Ishikawa (cell line): ENCODE measurements around the gene PXT1.

Experiments used
- CEBPB ChIP-seq: IDR thresholded peaks from 2 replicates; pipeline ENCODE4 v1.6.1; 2012
- CREB1 ChIP-seq: IDR thresholded peaks from 2 replicates; pipeline ENCODE4 v1.6.1; 2012; ENCODE audit warnings: low read depth
- EGR1 ChIP-seq: IDR thresholded peaks from 2 replicates; pipeline ENCODE4 v1.6.1; 2012
- EP300 ChIP-seq: IDR thresholded peaks from 2 replicates; pipeline ENCODE4 v1.6.1; 2012; ENCODE audit warnings: borderline replicate concordance
- FOXM1 ChIP-seq: IDR thresholded peaks from 2 replicates; pipeline ENCODE4 v1.6.1; 2012; ENCODE audit warnings: low read depth, borderline replicate concordance
- RAD21 ChIP-seq: IDR thresholded peaks from 2 replicates; pipeline ENCODE4 v1.6.1; 2012; ENCODE audit warnings: low read depth
- TAF1 ChIP-seq: IDR thresholded peaks from 2 replicates; pipeline ENCODE4 v1.6.1; 2012; ENCODE audit warnings: low read depth, mild to moderate bottlenecking
- TCF12 ChIP-seq: IDR thresholded peaks from 2 replicates; pipeline ENCODE4 v1.6.1; 2012; ENCODE audit warnings: low read depth
- TEAD4 ChIP-seq: IDR thresholded peaks from 2 replicates; pipeline ENCODE4 v1.6.1; 2012
- YY1 ChIP-seq: IDR thresholded peaks from 2 replicates; pipeline ENCODE4 v1.6.1; 2012; ENCODE audit warnings: low read depth
- TF ChIP-seq, protein P1 (sequence below): IDR thresholded peaks from 2 replicates; pipeline ENCODE4 v1.6.1; 2012
- TF ChIP-seq, protein P2 (sequence below): IDR thresholded peaks from 2 replicates; pipeline ENCODE4 v1.6.1; 2012; ENCODE audit warnings: low read depth, mild to moderate bottlenecking
- TF ChIP-seq, protein P3 (sequence below): IDR thresholded peaks from 2 replicates; pipeline ENCODE4 v1.6.1; 2012

DNA sequence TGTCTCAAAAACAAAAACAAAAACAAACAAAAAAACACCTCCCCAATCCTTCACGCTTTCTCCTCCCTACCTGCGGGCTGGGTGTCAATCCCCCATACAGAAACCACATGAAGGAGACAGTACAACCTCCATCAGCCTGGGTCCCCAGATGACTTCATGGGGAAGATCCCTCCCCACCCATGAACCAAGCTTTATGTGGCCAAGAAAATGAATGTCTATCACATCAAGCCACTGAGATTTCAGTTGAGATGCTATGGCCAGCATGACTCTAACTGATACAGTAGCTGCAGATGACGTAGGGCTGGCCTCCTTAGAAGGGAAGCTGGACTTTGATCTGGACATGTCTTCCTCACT lies 84.8 kb downstream of the PXT1 start:
- TF ChIP-seq RAD21 (no peak), FOXM1 (no peak), EP300 (no peak), TAF1 (no peak), CREB1 (no peak), TCF12 (no peak), CEBPB (no peak), EGR1 (no peak), TEAD4 (no peak), YY1 (no peak)
- TF ChIP-seq, protein P1, sequence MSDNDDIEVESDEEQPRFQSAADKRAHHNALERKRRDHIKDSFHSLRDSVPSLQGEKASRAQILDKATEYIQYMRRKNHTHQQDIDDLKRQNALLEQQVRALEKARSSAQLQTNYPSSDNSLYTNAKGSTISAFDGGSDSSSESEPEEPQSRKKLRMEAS: no peak
- TF ChIP-seq, protein P2, sequence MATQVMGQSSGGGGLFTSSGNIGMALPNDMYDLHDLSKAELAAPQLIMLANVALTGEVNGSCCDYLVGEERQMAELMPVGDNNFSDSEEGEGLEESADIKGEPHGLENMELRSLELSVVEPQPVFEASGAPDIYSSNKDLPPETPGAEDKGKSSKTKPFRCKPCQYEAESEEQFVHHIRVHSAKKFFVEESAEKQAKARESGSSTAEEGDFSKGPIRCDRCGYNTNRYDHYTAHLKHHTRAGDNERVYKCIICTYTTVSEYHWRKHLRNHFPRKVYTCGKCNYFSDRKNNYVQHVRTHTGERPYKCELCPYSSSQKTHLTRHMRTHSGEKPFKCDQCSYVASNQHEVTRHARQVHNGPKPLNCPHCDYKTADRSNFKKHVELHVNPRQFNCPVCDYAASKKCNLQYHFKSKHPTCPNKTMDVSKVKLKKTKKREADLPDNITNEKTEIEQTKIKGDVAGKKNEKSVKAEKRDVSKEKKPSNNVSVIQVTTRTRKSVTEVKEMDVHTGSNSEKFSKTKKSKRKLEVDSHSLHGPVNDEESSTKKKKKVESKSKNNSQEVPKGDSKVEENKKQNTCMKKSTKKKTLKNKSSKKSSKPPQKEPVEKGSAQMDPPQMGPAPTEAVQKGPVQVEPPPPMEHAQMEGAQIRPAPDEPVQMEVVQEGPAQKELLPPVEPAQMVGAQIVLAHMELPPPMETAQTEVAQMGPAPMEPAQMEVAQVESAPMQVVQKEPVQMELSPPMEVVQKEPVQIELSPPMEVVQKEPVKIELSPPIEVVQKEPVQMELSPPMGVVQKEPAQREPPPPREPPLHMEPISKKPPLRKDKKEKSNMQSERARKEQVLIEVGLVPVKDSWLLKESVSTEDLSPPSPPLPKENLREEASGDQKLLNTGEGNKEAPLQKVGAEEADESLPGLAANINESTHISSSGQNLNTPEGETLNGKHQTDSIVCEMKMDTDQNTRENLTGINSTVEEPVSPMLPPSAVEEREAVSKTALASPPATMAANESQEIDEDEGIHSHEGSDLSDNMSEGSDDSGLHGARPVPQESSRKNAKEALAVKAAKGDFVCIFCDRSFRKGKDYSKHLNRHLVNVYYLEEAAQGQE: no peak
- TF ChIP-seq, protein P3, sequence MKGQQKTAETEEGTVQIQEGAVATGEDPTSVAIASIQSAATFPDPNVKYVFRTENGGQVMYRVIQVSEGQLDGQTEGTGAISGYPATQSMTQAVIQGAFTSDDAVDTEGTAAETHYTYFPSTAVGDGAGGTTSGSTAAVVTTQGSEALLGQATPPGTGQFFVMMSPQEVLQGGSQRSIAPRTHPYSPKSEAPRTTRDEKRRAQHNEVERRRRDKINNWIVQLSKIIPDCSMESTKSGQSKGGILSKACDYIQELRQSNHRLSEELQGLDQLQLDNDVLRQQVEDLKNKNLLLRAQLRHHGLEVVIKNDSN: no peak
